SK-N-SH (cell line): Measurements from ENCODE around the gene ARMH3.

Experiments used
- CHD2 ChIP-seq: fragments of 150-350 bp; IDR thresholded peaks from 2 replicates; pipeline ENCODE4 v1.6.1; 2018; ENCODE audit warnings: low read length; ENCODE audit not compliant: partially characterized antibody
- CTCF ChIP-seq: fragments of 200-600 bp; sonication (generic); IDR thresholded peaks from 2 replicates; pipeline ENCODE4 v1.6.1; 2017; ENCODE audit warnings: antibody characterized with exemption, mild to moderate bottlenecking, moderate library complexity
- POLR2AphosphoS5 ChIP-seq: IDR thresholded peaks from 2 replicates; pipeline ENCODE4 v1.6.1; 2012; ENCODE audit warnings: low read depth, low read length
- TAF1 ChIP-seq: IDR thresholded peaks from 2 replicates; pipeline ENCODE4 v1.6.1; 2012; ENCODE audit warnings: low read depth, mild to moderate bottlenecking, low read length, moderate library complexity, borderline replicate concordance
- USF2 ChIP-seq: fragments of 150-350 bp; IDR thresholded peaks from 2 replicates; pipeline ENCODE4 v1.6.1; 2017; ENCODE audit warnings: antibody characterized with exemption, low read length, low read depth, borderline replicate concordance
- TF ChIP-seq, protein P1 (sequence below): IDR thresholded peaks from 2 replicates; pipeline ENCODE4 v1.6.1; 2012; ENCODE audit warnings: mild to moderate bottlenecking, low read depth, low read length, moderate library complexity

DNA sequence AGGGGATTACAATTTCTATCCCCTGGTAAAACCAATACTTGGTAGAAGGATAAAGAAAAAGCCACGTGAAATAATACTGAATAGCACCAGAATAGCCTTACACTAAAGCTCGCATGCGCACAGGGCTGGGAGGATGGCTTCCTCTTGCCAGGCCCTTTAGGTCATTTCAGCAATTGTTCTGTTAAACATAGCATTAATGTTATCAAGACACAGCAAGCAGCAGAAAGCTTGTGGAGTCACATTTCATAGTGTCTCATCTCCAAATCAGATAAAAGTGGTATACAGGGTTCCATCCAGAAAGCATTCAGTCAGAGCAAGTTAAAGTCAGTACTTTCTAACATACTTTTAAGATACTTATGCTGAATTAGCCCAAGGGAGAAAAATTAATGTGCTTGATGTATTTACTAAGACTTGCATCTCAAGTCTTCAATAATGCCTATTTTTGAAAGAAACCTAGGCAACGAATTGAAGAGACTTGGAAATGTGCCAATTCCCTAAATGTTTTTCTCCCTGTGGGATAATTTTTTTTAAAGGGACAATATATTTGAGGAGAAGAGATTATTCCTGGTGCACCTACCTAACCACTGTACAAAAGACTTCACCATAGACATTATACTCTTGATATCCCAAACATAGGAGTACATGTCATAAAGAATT lies 258.4 kb downstream of the ARMH3 start:
- TF ChIP-seq CTCF, result no peak
- TF ChIP-seq, protein P1, sequence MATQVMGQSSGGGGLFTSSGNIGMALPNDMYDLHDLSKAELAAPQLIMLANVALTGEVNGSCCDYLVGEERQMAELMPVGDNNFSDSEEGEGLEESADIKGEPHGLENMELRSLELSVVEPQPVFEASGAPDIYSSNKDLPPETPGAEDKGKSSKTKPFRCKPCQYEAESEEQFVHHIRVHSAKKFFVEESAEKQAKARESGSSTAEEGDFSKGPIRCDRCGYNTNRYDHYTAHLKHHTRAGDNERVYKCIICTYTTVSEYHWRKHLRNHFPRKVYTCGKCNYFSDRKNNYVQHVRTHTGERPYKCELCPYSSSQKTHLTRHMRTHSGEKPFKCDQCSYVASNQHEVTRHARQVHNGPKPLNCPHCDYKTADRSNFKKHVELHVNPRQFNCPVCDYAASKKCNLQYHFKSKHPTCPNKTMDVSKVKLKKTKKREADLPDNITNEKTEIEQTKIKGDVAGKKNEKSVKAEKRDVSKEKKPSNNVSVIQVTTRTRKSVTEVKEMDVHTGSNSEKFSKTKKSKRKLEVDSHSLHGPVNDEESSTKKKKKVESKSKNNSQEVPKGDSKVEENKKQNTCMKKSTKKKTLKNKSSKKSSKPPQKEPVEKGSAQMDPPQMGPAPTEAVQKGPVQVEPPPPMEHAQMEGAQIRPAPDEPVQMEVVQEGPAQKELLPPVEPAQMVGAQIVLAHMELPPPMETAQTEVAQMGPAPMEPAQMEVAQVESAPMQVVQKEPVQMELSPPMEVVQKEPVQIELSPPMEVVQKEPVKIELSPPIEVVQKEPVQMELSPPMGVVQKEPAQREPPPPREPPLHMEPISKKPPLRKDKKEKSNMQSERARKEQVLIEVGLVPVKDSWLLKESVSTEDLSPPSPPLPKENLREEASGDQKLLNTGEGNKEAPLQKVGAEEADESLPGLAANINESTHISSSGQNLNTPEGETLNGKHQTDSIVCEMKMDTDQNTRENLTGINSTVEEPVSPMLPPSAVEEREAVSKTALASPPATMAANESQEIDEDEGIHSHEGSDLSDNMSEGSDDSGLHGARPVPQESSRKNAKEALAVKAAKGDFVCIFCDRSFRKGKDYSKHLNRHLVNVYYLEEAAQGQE, result no peak
- no peak for TF ChIP-seq POLR2AphosphoS5
- TF ChIP-seq TAF1, result no peak
- TF ChIP-seq USF2, result no peak
- TF ChIP-seq CHD2, result no peak
